SW480 (cell line): ENCODE measurements around the gene PSMA6.
"Not testable (repeated sequence)": the region's sequence is repeated elsewhere in the genome, so short reads cannot be mapped to it uniquely, and the experiment has no call there.

Experiments used
- DNase-seq: peaks from one replicate; pipeline ENCODE4 v3.0.0-alpha.2; 2016; ENCODE audit warnings: low spot score

Gene PSMA6

GRCh38 chr14:35285168-35286002 is 6.8 kb upstream of the PSMA6 start:
- no peak for DNase-seq

DNA sequence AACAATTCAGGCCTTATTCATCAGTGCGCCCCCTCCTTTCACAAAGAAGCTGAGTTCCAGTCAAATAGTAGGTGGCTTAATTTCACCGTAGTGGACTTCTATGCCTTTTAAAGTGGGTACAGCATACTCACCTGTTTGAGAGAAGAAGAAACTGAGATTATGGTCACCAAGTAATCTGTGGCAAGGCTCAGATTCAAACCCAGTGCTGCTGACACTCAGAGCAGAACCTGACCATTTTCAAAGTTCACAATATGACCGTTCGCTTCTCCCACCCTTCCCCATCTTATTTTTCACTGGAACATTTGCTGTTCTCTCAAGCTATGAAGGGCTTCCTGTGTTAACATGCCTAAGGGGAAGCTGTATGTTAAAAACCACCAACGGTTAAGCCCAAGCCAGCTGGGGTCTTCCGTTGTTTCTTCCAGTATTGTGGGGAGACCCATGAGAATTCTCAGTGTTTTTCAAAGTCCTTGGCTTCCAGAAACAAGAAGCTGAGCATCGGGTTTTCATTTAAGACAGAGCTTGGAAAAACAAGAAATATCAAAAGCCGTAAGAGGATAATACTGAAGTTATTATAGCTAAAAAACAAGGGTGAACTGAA is 6.1 kb upstream of the PSMA6 start:
- DNase-seq = no peak

DNA sequence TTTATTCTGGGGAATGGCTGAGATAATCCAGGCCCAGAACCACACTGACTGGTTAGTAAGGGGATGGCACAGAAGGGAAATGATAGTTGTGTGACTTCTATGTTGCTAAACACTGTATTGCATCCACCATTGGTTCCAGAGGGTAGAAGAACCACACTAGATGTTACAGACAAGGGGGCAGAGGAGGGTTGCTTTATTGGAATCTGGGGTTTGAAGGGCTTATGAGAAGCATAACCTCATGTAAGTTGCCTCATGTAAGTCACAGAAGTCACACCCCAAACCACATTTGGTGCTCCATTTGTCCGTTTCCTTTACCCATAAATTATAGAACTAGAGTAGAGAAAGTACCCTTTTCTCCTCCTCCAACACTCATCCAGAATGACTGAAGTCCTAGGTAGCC is 5.5 kb upstream of the PSMA6 start:
- no peak for DNase-seq

DNA sequence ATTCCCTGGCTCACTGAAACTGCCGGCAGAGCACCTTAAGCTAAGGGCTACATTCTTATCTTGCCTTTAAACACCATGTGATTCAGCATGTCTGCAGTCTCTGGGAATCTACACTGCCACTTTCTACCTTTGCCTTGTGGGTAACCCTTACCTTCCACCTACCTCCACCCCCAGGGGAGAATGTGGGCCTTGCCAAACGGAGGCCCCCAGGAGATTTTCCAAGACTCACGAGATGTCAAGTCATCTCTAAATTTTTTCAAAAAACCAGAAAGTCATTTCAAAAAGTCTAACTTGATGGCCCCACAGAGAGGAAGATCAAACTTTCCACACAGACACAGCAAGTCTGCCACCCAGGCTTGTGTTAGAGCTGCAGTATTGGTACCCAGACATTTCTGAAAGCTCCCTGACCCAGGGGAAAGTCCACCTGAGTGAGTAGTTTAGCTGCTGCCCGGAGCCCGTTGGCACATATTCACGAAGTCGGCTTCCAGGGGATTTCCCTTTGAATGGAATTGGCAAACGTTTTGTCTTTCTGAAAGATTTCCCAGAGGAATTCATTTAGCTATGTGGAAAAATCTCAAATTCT is 4.7 kb upstream of the PSMA6 start:
- no peak for DNase-seq

- DNase-seq = no peak
Measured at GRCh38 chr14:35289623-35290022, 2.6 kb upstream of the PSMA6 start.

GRCh38 chr14:35292770-35293561 is 784 bp downstream of the PSMA6 start:
- DNase-seq = peak; percentile 7

DNA sequence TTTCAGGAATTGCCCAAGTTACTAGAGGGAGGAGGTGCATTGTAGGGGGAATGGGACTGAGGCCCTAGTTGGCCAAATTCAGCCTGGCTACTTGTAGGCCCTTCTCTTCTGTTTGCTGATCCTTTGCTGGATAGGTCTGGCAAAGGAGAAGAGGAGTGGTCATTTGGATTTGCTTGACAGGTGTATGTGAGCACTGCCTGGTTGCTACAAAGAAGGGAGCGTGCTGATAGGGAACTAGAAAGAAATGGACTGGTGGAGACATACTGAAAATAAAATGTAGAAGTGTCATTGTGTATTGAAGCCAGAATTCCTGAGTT is 3.6 kb downstream of the PSMA6 start:
- no peak for DNase-seq

- DNase-seq = no peak
Measured at GRCh38 chr14:35296545-35296944, 4.4 kb downstream of the PSMA6 start.

GRCh38 chr14:35297706-35298105 is 5.5 kb downstream of the PSMA6 start:
- no peak for DNase-seq

GRCh38 chr14:35298351-35298750 is 6.2 kb downstream of the PSMA6 start:
- no peak for DNase-seq

DNA sequence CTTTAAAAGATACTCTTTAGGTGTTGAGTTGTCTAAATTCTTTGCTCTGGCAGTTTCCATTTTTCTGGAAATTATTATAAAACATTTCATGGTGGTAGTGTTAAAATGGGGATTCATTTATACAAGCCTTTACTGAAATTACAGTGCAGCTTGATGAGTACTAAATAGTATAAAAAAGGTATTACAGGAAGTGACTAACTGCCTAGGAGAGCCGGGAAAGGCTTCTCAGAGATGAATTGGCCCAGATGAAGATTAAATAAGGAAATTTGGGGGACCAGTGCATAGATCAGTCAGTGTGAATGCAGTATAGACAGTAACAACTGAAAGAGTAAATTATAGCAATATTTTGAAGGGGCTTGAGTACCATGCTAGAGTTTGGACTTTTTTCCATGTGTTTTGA is 7.5 kb downstream of the PSMA6 start:
- DNase-seq = no peak

DNA sequence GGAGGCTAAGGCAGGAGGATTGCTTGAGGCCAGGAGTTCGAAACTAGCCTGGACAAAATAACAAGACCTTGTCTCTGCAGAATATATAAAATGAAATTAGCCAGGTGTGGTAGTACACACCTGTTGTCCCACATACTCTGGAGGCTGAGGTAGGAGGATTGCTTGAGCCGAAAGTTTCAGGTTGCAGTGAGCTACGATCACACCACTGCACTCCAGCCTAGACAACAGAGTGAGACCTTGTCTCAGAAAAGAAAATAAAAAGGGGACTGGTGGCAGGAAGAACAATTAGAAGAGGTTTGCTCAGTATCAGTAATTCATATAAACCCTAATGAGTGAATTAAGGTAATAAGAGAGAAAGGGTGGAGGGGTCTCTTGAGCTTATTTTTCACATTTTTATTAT is 8.0 kb downstream of the PSMA6 start:
- no peak for DNase-seq

DNA sequence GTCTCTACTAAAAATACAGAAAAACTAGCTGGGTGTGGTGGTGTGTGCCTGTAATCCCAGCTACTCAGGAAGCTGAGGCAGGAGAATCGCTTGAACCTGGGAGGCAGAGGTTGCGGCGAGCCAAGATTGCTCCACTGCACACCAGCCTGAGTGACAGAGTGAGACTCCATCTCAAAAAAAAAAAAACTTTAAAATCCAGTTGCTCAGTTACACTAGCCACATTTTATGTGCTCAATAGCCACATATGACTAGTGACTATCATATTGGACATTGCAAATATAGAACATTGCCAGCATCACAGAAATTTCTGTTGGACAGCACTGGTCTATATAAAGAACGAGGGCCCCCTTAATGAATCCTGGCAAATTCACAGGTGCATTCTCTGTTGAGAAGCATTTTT is 9.2 kb downstream of the PSMA6 start:
- DNase-seq = not testable (repeated sequence)

- no peak for DNase-seq
Measured at GRCh38 chr14:35301735-35302528, 9.8 kb downstream of the PSMA6 start.

GRCh38 chr14:35303149-35303935 is 11.2 kb downstream of the PSMA6 start:
- DNase-seq = no peak

DNA sequence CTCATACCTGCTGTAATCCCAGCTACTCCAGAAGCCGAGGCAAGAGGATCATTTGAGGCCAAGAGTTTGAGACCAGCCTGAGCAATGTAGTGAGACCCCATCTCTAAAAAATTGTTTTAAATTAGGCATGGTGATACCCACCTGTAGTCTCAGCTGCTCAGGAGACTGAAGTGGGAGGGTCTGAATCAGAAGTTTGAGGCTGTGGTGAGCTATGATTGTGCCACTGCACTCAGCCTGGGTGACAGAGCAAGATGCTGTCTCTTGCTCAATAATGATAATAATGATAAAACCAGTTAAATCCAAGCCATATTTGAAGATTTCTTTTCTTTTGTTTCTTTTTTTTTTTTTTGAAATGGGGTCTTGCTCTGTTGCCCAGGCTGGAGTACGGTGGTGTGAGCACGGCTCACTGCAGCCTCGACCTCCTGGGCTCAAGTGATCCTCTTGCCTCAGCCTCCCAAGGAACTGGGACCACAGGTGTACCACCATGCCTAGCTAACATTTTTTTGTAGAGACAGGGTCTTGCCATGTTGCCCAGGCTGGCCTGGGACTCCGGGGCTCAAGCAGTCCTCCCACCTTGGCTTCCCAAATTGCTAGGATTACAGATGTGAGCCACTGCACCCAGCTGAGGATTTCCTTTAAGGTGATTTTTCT is 12.8 kb downstream of the PSMA6 start:
- no peak for DNase-seq

DNA sequence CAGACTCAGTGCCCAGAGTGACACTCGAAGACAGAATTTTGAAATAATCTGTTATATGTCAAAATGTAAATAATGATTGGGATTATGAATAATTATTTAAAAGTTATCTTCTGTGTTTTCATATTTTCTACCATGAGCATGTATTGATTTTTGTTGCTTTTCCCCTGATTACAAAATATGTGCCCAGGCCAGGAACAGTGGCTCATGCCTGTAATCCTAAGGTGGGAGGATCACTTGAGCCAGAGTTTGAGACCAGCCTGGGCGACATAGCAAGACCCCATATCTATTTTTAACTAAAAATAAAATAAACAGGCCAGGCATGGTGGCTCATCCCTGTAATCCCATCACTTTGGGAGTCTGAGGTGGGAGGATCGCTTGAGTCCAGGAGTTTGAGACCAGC is 13.5 kb downstream of the PSMA6 start:
- DNase-seq = no peak

DNA sequence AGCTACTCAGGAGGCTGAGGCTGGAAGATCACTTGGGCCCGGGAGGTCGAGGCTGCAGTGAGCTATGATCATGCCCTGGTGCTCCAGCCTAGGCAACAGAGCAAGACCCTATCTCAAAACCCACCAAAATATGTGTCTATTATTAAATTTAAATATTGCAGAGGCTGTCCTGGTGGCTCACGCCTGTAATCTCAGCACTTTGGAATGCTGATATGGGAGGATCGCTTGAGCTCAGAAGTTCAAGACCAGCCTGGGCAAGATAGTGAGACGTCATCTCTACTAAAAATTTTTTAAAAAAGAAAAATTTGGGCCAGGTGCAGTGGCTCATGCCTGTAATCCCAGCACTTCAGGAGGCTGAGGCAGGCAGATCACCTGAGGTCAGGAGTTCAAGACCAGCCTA is 13.9 kb downstream of the PSMA6 start:
- DNase-seq = no peak

GRCh38 chr14:35317820-35318219 is 25.6 kb downstream of the PSMA6 start:
- DNase-seq = no peak

DNA sequence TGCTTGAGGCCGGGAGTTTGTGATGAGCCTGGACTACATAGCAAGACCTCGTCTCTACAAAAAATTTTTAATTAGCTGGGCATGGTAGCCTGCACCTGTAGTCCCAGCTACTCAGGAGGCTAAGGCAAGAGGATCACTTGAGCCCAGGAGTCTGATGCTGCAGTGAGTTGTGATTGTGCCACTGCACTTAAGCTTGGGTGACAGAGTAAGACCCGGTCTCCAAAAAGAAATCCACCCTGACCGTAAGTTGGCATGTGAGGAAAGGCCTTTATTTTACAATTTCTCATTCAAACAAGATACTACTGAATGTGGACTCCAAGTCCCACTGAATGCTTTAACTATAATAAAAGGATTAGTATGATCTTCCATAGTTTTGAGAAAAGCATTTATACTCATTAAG is 27.3 kb downstream of the PSMA6 start:
- DNase-seq = no peak

- DNase-seq = no peak
Measured at GRCh38 chr14:35320472-35320871, 28.3 kb downstream of the PSMA6 start.
